Left lung (tissue), 10 donors: Measurements from ENCODE around the gene NTF3. TPM values are rescaled to one million over a fixed set of nuclear protein-coding genes. Genes with fewer than 3 reads are reported as not detected.

Experiments
- ATAC-seq: fragments of 200-7000 bp; cut with Tn5 transposase; one replicate; pipeline ENCODE4 v1.9.1; 2020; ENCODE audit warnings: moderate library complexity
- DNase-seq, 4 donors: peaks; one replicate each; pipeline ENCODE4 v3.0.0-alpha.2; 2013 to 2020
- H3K27ac ChIP-seq, 2 donors: fragments of 200-600 bp; sonication (generic) in 1 of 2; one replicate each; pipeline versions ENCODE4 v1.5.0 to v1.8.0; 2020 to 2021
- H3K27me3 ChIP-seq, 2 donors: fragments of 200-600 bp; sonication (generic) in 1 of 2; one replicate each; pipeline versions ENCODE4 v1.5.0 to v1.8.0; 2020 to 2021
- H3K36me3 ChIP-seq, 2 donors: fragments of 200-600 bp; sonication (generic) in 1 of 2; one replicate each; pipeline versions ENCODE4 v1.5.0 to v1.8.0; 2020 to 2021
- H3K4me1 ChIP-seq, 2 donors: fragments of 200-600 bp; one replicate each; pipeline ENCODE4 v1.8.0; 2021
- H3K4me3 ChIP-seq, 2 donors: fragments of 200-600 bp; sonication (generic) in 1 of 2; one replicate each; pipeline versions ENCODE4 v1.5.0 to v1.8.0; 2020 to 2021; ENCODE audit warnings: mild to moderate bottlenecking in 1 of 2
- H3K9me3 ChIP-seq, 2 donors: fragments of 200-600 bp; sonication (generic) in 1 of 2; one replicate each; pipeline versions ENCODE4 v1.5.0 to v1.8.0; 2020 to 2021
- intact Hi-C, 2 donors: fragments of 100-400 bp; cut with DNase I; formaldehyde crosslinking; loops; one replicate each; pipeline versions ENCODE4 v1.11.2 to v1.14.2; 2022
- polyA plus RNA-seq, 6 donors: library from polyadenylated mRNA; unstranded; fragments of 120-200 nt; gene quantifications; one replicate each; pipeline ENCODE4 v1.2.1, GENCODE V29; 2013; ENCODE audit not compliant: insufficient read length in 6 of 6
- total RNA-seq, 2 donors: library from RNA; stranded (reverse); fragmentation: NEBNext Ultra II Directional; extraction: Animal tissue kit (Norgen Biotek cat#: 25700); gene quantifications; one replicate each; pipeline ENCODE4 v1.2.1, GENCODE V29; 2021
- TF ChIP-seq, protein P1 (sequence below), 2 donors: fragments of 200-600 bp; sonication (generic) in 1 of 2; IDR thresholded peaks; one replicate each; pipeline versions ENCODE4 v1.5.0 to v1.8.0; 2021; ENCODE audit warnings: antibody characterized with exemption in 2 of 2
- donor health status: DM: no; HTN: yes; CAD: no.
- donor health status: DM: no; HTN: no; CAD: no.

NTF3 gene
- total and polyA plus RNA-seq, 8 donors: 0.35 to 5.1 (median 2.8) TPM

DNA sequence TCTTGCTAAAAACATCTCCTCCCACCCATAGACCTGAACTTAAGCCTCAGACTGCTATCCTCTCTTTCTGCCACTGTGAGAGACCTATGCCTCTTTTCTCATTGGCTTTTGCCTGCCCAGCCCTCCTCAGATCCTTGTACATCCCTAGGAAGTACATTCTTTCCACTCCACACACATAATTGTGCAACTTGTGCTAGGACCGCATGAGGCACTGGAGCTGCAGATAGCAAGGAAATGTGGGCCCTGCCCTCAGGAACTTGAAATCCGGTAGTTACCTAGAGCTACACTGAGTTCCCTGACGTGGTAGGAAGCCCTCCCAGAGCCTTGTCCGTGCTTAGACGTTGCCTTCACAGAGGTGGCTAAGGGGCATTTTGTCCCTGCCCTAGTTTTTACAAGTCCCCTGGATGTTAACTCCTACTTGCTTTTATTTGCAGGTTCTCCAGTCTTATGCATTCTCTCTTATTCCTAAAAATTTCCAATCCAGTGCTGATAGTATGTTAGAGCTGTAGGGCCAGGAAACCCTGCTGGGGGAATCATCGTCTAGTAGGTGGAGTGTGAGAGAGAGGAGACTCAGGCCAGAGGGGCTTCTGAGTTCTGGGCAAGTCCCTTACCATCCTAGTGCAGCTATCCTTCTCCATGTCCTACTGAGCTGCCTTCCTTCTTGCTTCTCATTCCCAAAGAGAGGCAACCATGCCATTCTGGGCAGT is 41.3 kb downstream of the NTF3 start:
- ATAC-seq: no peak
- no peaks in the 10 kb centered on the region for H3K4me1 ChIP-seq
- DNase-seq: no peak

DNA sequence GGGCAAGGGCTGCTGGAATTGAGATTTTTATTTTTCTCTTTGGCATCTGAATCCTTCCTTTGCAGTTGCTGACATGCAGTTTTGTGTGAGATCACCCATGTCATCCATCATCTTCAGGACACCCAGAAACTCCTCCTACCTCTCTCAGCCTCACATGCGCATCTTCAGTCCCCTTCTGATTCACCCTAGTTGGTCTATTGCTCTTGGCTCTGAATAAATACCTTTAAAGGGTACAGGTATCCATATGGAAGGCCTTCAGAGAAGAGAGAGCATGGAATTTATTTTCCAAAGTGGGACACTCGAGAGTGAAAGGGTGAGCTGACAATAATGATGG is 41.8 kb downstream of the NTF3 start:
- ATAC-seq: no peak
- Histone ChIP-seq H3K4me3 (no peak overlapping the region), H3K27me3 (peaks cover 0 to 3% of the 10 kb centered on the region in 2 donors), H3K9me3 (no peaks in the 10 kb centered on the region), H3K4me1 (no peaks in the 10 kb centered on the region), H3K36me3 (no peaks in the 10 kb centered on the region), H3K27ac (no peak overlapping the region)
- no peak for DNase-seq
- intact Hi-C loops: no loop called here
- TF ChIP-seq, protein P1, sequence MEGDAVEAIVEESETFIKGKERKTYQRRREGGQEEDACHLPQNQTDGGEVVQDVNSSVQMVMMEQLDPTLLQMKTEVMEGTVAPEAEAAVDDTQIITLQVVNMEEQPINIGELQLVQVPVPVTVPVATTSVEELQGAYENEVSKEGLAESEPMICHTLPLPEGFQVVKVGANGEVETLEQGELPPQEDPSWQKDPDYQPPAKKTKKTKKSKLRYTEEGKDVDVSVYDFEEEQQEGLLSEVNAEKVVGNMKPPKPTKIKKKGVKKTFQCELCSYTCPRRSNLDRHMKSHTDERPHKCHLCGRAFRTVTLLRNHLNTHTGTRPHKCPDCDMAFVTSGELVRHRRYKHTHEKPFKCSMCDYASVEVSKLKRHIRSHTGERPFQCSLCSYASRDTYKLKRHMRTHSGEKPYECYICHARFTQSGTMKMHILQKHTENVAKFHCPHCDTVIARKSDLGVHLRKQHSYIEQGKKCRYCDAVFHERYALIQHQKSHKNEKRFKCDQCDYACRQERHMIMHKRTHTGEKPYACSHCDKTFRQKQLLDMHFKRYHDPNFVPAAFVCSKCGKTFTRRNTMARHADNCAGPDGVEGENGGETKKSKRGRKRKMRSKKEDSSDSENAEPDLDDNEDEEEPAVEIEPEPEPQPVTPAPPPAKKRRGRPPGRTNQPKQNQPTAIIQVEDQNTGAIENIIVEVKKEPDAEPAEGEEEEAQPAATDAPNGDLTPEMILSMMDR (IDR thresholded peaks at IDR 0.05): no peak

More for the DNA sequence above, 41.3 kb downstream of the NTF3 start:
- Histone ChIP-seq H3K27ac (no peak overlapping the region), H3K36me3 (no peaks in the 10 kb centered on the region), H3K4me3 (no peak overlapping the region), H3K27me3 (peaks cover 0 to 3% of the 10 kb centered on the region in 2 donors), H3K9me3 (no peaks in the 10 kb centered on the region)
- intact Hi-C loops: no loop called here
- TF ChIP-seq, protein P1 (IDR thresholded peaks at IDR 0.05): no peak

GRCh38 chr12:5476356-5476755 is 44.4 kb downstream of the NTF3 start:
- Histone ChIP-seq H3K4me3 (no peak overlapping the region), H3K36me3 (no peaks in the 10 kb centered on the region), H3K27ac (no peak overlapping the region), H3K4me1 (no peaks in the 10 kb centered on the region), H3K9me3 (no peaks in the 10 kb centered on the region), H3K27me3 (peaks cover 0 to 7% of the 10 kb centered on the region in 2 donors)
- DNase-seq: no peak
- intact Hi-C loops: no loop called here
- TF ChIP-seq, protein P1 (IDR thresholded peaks at IDR 0.05): no peak
- no peak for ATAC-seq

- Histone ChIP-seq H3K36me3 (no peaks in the 10 kb centered on the region), H3K4me3 (no peak overlapping the region), H3K4me1 (no peaks in the 10 kb centered on the region), H3K27me3 (peaks cover 0 to 3% of the 10 kb centered on the region in 2 donors), H3K27ac (no peak overlapping the region), H3K9me3 (no peaks in the 10 kb centered on the region)
- TF ChIP-seq, protein P1 (IDR thresholded peaks at IDR 0.05): no peak
- intact Hi-C loops: no loop called here
- ATAC-seq (no peak), DNase-seq (no peak)
Measured at GRCh38 chr12:5478081-5478706, 46.3 kb downstream of the NTF3 start.

GRCh38 chr12:5479761-5480160 is 47.9 kb downstream of the NTF3 start:
- intact Hi-C loops: no loop called here
- H3K4me3 ChIP-seq: no peak overlapping the region
- TF ChIP-seq, protein P1 (IDR thresholded peaks at IDR 0.05): no peak
- H3K4me1 ChIP-seq: no peaks in the 10 kb centered on the region
- no peaks in the 10 kb centered on the region for H3K9me3 ChIP-seq
- DNase-seq (no peak), ATAC-seq (no peak)
- H3K36me3 ChIP-seq: no peaks in the 10 kb centered on the region
- H3K27me3 ChIP-seq: peaks cover 0 to 3% of the 10 kb centered on the region in 2 donors
- no peak overlapping the region for H3K27ac ChIP-seq
